HUES48 (cell line): Measurements from ENCODE around the gene ZC3HAV1L.

Source experiments
- H3K27ac ChIP-seq: one replicate; pipeline ENCODE4 v1.7.0; 2013; ENCODE audit warnings: low read depth, low read length, inconsistent platforms
- H3K27me3 ChIP-seq: 2 replicates; pipeline ENCODE4 v1.6.1; 2013; ENCODE audit warnings: mild to moderate bottlenecking, low read length; ENCODE audit not compliant: control insufficient read depth, insufficient read depth
- H3K36me3 ChIP-seq: 2 replicates; pipeline ENCODE4 v1.6.1; 2013; ENCODE audit warnings: low read length; ENCODE audit not compliant: control insufficient read depth, insufficient read depth
- H3K4me1 ChIP-seq: 2 replicates; pipeline ENCODE4 v1.6.1; 2013; ENCODE audit warnings: mild to moderate bottlenecking, low read length; ENCODE audit not compliant: control insufficient read depth, insufficient read depth
- H3K4me3 ChIP-seq: 2 replicates; pipeline ENCODE4 v1.5.1; 2013; ENCODE audit warnings: mild to moderate bottlenecking, low read depth, low read length
- H3K9ac ChIP-seq: 2 replicates; pipeline ENCODE4 v1.6.1; 2013; ENCODE audit warnings: mild to moderate bottlenecking, low read depth, low read length, moderate library complexity
- H3K9me3 ChIP-seq: 2 replicates; pipeline ENCODE4 v1.6.1; 2013; ENCODE audit warnings: low read length; ENCODE audit not compliant: control insufficient read depth, insufficient read depth

ZC3HAV1L gene

DNA sequence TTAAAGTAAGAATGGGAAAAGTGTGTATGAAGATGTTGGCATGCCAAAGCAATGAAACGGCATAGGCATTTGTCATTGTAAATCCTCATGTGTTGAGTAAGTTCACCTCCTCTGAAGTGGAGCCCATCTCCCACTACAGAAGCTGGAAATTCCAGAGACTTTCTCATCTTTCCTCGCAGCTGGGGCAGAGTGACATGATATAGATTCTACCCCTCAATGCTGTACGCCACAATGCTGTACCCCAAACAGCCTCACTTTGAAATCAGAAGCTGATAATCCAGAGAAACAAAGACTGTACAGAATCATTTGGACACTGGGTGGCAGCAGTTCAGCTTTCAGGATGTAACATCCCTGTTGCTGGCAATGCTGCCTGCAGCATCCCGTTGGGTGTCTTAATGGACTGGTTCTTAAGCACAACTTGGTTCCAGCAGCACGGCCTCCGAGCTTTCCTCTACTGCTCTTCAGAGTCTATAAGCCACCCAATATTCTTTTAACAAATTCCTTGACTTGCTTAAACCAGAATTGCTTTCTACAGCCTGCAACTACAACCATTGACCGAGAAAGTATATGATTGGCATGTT is 18.8 kb downstream of the ZC3HAV1L start:
- Histone ChIP-seq H3K27me3 (no peaks in the 10 kb centered on the region), H3K9ac (no peak overlapping the region), H3K4me3 (no peak overlapping the region), H3K27ac (no peak overlapping the region), H3K36me3 (no peaks in the 10 kb centered on the region), H3K4me1 (no peaks in the 10 kb centered on the region), H3K9me3 (no peaks in the 10 kb centered on the region)

DNA sequence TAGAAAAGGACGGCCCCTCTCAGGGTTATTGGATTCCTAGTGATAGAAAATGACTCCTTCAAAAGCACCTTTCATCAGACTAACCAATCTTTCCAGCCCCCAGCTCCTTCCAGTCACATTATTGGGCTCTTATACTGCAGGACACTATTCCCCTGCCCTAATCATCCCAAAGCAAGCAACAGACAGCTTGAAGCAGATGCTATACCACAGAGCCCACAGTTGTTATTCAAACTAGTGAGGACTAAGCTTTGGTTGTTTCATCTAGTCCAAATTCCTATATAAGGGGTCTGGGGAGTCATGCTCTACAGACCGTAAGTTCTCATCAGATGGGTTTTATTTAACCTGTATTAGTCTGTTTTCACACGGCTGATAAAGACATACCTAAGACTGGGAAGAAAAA is 24.5 kb downstream of the ZC3HAV1L start:
- Histone ChIP-seq H3K4me3 (no peak overlapping the region), H3K27ac (peak overlapping the region; percentile 2), H3K9me3 (no peaks in the 10 kb centered on the region), H3K9ac (no peak overlapping the region), H3K4me1 (no peaks in the 10 kb centered on the region), H3K36me3 (no peaks in the 10 kb centered on the region), H3K27me3 (no peaks in the 10 kb centered on the region)

DNA sequence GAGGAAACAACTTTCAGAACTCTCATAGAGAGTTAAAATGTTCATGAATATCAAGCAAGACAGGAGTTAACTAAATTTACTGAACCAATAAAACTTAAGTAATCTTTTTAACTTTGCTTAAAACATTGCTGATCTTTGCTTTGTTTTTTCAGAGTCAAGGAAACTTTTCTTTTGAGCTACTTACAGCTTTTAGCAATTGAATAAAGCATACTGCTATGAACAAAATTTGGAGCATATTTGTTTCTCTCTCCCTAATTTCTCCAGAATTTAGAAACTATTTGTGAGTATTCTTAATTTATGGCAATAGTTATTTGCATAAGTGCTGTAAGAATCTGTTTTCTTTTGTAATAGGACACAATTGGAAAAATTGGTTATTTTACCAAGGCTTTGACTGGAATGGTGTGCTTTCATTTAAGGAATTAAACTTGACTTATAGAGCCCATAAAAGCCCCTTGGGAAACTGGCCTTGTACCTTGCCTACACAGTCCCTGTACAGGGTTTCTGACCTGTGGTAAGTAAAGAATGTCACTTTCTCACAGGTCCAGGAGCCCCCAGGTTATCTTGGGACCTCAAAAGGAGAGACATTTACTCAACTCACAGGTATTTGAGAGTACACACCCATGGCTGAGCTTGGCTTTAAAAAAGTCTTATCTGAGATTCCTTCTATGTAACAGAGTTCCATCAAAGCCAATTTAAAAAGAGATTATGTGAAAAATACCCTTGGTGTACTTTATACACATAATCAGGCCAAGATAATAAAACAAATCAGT is 31.3 kb downstream of the ZC3HAV1L start:
- Histone ChIP-seq H3K9ac (no peak overlapping the region), H3K9me3 (peaks cover 13% of the 10 kb centered on the region), H3K36me3 (no peaks in the 10 kb centered on the region), H3K27me3 (no peaks in the 10 kb centered on the region), H3K4me1 (no peaks in the 10 kb centered on the region), H3K4me3 (no peak overlapping the region), H3K27ac (no peak overlapping the region)

DNA sequence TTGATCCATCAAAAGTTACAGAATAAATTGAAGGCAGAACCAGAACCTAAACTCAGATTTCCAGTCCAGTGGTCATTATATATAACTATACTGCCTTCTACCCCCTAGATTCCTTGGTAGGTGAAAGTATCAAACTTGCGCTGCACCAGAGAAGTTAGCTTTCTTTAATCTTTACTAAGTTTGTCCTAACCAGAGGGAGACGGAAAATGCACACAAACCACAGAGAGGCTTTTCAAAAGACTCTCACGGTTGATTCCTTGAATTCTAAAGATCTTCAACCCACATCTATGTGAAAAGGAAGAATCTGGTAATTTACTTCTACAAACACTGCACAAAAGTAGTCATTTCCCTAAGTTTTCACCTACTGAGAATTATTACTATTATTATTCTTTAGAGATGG is 36.4 kb downstream of the ZC3HAV1L start:
- Histone ChIP-seq H3K9ac (no peak overlapping the region), H3K27ac (no peak overlapping the region), H3K9me3 (peaks cover 7% of the 10 kb centered on the region), H3K4me3 (no peak overlapping the region), H3K4me1 (no peaks in the 10 kb centered on the region), H3K27me3 (no peaks in the 10 kb centered on the region), H3K36me3 (no peaks in the 10 kb centered on the region)

DNA sequence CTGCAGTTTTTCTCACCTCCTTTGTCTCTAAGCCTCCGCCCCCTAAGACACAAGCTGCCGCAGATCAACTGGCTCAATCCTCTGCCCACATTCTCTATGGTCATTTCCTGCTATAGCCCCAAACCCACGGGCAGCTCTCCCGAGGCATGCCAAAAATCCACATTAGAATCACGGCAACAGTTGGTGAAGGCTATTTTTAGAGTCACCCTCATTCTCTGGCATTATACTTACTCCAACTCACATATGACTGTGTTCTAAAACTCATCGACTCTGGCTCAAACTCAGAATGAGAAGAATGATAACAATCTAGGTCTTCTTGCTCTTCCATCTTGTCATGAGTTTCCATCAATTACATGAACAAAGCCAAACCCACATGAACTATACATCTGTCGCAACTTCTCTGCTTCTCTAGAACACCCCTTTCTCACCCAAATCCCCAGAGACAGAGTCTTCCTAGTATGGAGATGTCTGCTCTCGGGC is 43.8 kb downstream of the ZC3HAV1L start:
- Histone ChIP-seq H3K36me3 (no peaks in the 10 kb centered on the region), H3K4me1 (no peaks in the 10 kb centered on the region), H3K27me3 (no peaks in the 10 kb centered on the region), H3K9ac (no peak overlapping the region), H3K9me3 (peaks cover 10% of the 10 kb centered on the region), H3K4me3 (no peak overlapping the region), H3K27ac (no peak overlapping the region)

DNA sequence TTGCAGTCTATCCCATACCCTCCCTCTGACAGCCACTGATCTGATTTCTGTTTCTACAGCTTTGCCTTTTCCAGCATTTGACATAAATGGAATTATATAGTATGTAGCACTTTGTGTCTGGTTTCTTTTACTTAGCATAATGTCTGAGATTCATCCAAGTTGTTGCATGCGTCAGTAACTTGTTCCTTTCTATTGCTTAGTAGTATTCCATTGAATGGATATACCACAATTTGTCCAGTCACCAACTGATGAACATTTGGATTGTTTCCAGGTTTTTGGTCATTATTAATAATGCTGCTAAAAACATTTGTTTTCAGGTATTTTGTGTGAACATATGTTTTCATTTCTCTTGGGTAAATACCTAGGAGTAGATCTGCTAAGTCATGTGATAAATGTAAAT is 48.2 kb downstream of the ZC3HAV1L start:
- Histone ChIP-seq H3K36me3 (no peaks in the 10 kb centered on the region), H3K4me1 (no peaks in the 10 kb centered on the region), H3K9me3 (peaks cover 10% of the 10 kb centered on the region), H3K4me3 (no peak overlapping the region), H3K27me3 (peaks cover 3% of the 10 kb centered on the region), H3K27ac (no peak overlapping the region), H3K9ac (no peak overlapping the region)

DNA sequence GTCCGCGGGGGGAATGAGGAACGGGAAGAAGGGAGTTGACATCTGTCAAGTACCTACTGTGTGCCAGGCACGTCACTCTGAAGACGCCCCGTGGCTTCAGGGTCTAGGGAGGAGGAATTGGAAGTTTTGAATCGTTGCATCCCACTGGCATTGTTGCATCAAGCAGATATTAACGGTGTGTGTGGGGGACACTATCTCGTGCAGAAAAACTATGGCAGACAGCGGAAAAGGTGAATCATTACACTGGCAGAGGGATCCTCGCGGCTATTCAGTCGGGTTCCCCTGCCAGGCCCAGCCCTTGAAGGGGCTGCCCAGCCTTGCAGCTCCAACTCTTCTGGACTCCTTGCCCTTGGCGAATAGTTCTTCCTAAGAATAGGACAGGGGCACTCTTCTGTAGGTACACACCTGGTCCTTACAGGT is 53.6 kb downstream of the ZC3HAV1L start:
- H3K27me3 ChIP-seq, result peaks cover 26% of the 10 kb centered on the region
- H3K27ac ChIP-seq, result no peak overlapping the region
- H3K4me3 ChIP-seq, result peak overlapping the region; percentile 86
- H3K36me3 ChIP-seq, result no peaks in the 10 kb centered on the region
- peaks cover 20% of the 10 kb centered on the region for H3K4me1 ChIP-seq
- no peaks in the 10 kb centered on the region for H3K9me3 ChIP-seq
- H3K9ac ChIP-seq, result peak overlapping the region; percentile 54; the same call in 1 of the 2 replicates

DNA sequence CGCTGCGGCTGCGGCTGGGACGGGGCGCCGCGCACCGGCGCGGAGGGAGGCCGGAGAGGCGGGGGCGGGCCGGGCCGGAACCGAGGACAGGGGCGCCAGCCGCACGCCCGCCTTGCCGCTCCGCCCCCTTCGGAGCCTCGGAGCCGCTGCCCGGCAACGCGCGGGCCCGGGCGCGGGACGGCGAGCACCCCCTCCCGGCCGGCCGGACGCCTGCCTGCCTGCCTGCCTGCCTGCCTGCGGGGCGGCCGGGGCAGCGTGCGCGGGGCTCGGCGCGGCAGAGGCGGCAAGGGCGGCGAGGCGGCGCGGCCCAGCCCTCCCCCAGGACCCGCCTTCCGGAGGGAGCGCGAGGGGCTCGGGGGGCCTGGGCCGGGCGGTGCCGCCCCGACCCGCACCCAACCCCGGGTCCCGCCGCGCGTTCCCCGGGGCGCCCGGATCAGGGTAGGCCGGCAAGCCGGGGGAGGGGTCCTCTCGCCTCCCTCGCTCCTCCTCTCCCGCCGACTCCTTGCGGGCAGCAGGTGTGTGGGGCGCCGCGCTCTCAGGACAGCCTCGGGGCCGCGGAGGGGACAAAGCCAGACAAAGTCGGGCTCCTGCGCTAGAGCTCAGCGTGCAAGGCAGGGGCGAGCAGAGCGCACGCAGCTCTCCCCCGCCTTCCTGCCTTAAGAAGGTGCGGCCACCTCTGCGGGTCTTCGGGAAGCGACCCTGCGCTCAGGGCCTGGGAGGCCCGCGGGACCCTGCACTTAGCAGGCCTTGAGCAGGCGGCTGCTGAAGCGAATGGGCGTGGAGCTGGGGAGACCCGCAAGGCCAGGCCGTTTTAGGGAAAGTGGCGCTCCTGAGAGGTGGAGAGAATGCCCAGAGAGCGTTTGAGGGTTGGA is 54.3 kb downstream of the ZC3HAV1L start, which contains the start of gene KIAA1549:
KIAA1549 (minus strand) TSS at position 58 of the 872 bp plus-strand sequence. CDS start 120 bp downstream, outside the sequence.
- Histone ChIP-seq H3K9me3 (no peaks in the 10 kb centered on the region), H3K27me3 (peaks cover 26% of the 10 kb centered on the region), H3K36me3 (no peaks in the 10 kb centered on the region), H3K4me3 (peak within 1 kb of the TSS; percentile 86), H3K4me1 (peaks cover 27% of the 10 kb centered on the region), H3K9ac (peak within 1 kb of the TSS; percentile 64), H3K27ac (peak within 1 kb of the TSS; percentile 21)

DNA sequence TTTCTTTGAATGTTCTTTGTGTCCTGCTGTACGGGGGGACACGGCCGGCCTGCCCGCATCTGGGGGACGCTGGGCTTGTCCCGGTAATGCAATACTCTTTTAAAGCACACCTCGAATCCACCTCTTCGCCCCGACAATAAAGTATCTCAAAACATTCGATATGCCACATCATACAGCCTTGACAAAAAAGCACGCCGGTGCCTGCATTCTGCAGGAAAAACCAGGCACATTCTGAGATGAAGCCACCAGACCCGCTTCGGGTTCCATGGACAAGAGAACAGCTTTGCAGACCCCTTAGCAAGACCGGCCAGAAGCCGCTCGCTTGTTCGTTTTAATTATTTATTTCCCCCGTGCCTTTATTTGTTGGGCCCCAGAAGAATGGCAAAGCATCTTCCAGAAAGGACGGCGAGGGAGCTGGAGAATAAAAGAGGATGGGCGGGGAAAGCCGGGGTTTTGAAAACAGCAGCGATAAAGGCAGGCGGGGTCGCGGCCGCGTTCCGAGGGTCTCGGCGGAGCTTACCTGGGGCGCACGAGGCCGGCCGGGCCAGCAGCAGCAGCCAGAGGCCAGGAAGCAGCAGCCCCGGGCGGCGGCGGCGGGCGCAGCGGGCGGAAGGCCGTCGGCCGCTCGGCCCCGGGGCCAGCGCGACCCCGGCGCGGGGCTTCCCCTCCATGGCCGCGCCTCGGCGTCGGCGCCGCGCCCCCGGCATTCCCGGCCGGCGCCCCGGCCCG is 55.1 kb downstream of the ZC3HAV1L start:
- H3K4me3 ChIP-seq, result peak overlapping the region; percentile 86
- peaks cover 26% of the 10 kb centered on the region for H3K27me3 ChIP-seq
- H3K4me1 ChIP-seq, result peaks cover 32% of the 10 kb centered on the region
- H3K27ac ChIP-seq, result peak overlapping the region; percentile 16
- H3K9me3 ChIP-seq, result no peaks in the 10 kb centered on the region
- no peaks in the 10 kb centered on the region for H3K36me3 ChIP-seq
- H3K9ac ChIP-seq, result peak overlapping the region; percentile 64

DNA sequence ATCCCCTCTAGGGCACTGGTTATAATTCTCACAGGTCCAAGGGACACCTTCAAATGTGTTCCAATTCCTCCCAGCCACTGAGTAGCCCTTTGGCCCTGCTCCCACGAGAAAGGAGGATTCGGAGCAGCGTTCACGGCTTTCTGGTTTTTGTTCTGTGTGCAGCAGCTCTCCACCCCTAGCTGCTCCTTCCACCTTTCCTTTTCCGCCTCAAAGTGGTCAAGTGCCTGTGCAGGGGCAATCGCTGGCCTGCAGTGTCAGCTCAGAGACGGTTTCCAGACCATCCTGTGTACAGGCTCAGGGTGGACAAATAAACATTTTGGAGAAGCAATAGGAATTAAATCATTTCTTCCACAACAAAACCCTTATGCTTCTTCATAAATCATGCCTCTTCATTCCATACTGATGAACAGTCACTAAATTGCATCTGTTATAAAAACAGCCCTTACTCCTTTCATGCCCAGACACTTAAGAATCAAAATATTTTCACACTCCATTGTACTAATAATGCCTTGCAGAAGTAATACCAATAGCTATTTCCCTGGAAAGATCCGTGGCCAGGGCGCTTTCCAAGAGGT is 55.8 kb downstream of the ZC3HAV1L start:
- no peaks in the 10 kb centered on the region for H3K36me3 ChIP-seq
- H3K27ac ChIP-seq, result no peak overlapping the region
- H3K9me3 ChIP-seq, result no peaks in the 10 kb centered on the region
- H3K9ac ChIP-seq, result peak overlapping the region; percentile 64
- peaks cover 39% of the 10 kb centered on the region for H3K4me1 ChIP-seq
- H3K27me3 ChIP-seq, result peaks cover 26% of the 10 kb centered on the region
- peak overlapping the region; percentile 86 for H3K4me3 ChIP-seq
